HG02763 (cell line): ENCODE data around the gene HNRNPLL.
"Not testable (repeated sequence)": the region's sequence is repeated elsewhere in the genome, so short reads cannot be mapped to it uniquely, and the experiment has no call there.

Experiments
- ATAC-seq: cut with Tn5 transposase; IDR thresholded peaks from one replicate; pipeline ENCODE4 v1.9.1; 2021; ENCODE audit warnings: mild to moderate bottlenecking, moderate library complexity; ENCODE audit not compliant: unreplicated experiment

Gene HNRNPLL

GRCh38 chr2:38557217-38557616 lies 45.5 kb downstream of the HNRNPLL start:
- ATAC-seq, result no peak

GRCh38 chr2:38556006-38556801 lies 46.5 kb downstream of the HNRNPLL start:
- no peak for ATAC-seq

GRCh38 chr2:38554973-38555595 lies 47.6 kb downstream of the HNRNPLL start:
- ATAC-seq, result no peak

GRCh38 chr2:38553554-38553953 lies 49.2 kb downstream of the HNRNPLL start:
- no peak for ATAC-seq

GRCh38 chr2:38552259-38552658 lies 50.5 kb downstream of the HNRNPLL start:
- no peak for ATAC-seq

GRCh38 chr2:38551746-38552145 lies 51.0 kb downstream of the HNRNPLL start:
- ATAC-seq, result no peak

GRCh38 chr2:38551171-38551570 lies 51.6 kb downstream of the HNRNPLL start:
- no peak for ATAC-seq

GRCh38 chr2:38549851-38550250 lies 52.9 kb downstream of the HNRNPLL start:
- no peak for ATAC-seq

- ATAC-seq, result no peak
These were observed 53.5 kb downstream of the HNRNPLL start for GRCh38 chr2:38549071-38549704.

- ATAC-seq, result no peak
These were observed 54.9 kb downstream of the HNRNPLL start for GRCh38 chr2:38547791-38548190.

- no peak for ATAC-seq
These were observed 56.1 kb downstream of the HNRNPLL start for GRCh38 chr2:38546585-38546984.

- ATAC-seq, result no peak
These were observed 56.7 kb downstream of the HNRNPLL start for GRCh38 chr2:38546064-38546463.

GRCh38 chr2:38542248-38542631 lies 60.5 kb downstream of the HNRNPLL start:
- not testable (repeated sequence) for ATAC-seq

- no peak for ATAC-seq
These were observed 62.0 kb downstream of the HNRNPLL start for GRCh38 chr2:38540580-38541286.

GRCh38 chr2:38539086-38539485 lies 63.6 kb downstream of the HNRNPLL start:
- ATAC-seq, result no peak

GRCh38 chr2:38537937-38538525 lies 64.7 kb downstream of the HNRNPLL start:
- no peak for ATAC-seq

GRCh38 chr2:38537296-38537695 lies 65.4 kb downstream of the HNRNPLL start:
- ATAC-seq, result not testable (repeated sequence)

GRCh38 chr2:38535744-38536506 lies 66.8 kb downstream of the HNRNPLL start:
- ATAC-seq, result peak; percentile 39

- no peak for ATAC-seq
These were observed 67.4 kb downstream of the HNRNPLL start for GRCh38 chr2:38535404-38535743.

- no peak for ATAC-seq
These were observed 67.9 kb downstream of the HNRNPLL start for GRCh38 chr2:38534746-38535403.
